Measurements from ENCODE around the gene TEKT5. TPM values are rescaled to one million over a fixed set of nuclear protein-coding genes. Genes with fewer than 3 reads are reported as not detected.

TEKT5 gene
- total and polyA plus RNA-seq, 2 experiments from 2014 or later: not detected

DNA sequence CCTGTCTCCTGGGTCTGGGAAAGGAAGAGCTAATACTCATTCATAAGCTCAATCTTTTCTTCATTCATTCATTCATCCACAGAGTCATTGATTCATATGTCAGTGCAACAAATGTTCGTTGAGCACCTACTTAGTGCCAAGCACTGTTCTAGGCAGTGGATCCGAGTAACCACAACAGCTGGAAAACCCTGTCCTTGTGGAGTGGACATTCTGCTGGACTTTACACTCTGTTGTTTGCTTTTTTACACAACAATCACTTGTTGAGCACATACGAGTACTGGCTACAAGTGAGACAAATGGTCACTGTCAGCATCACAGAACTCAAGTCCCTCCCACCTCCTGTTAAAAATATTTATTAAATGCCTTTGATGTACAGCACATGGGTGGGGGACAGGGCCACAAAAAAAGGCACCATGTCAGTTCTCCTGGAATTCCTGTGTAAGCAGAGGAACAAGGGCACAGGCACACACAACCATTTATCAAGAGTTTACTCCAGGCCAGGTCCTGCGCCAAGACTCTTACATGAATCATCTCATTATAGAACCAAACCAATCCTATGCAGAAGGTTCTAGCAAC, 46.9 kb downstream of the TEKT5 start:
- Histone ChIP-seq H3F3A (ENCODE audit: insufficient read depth) (no peaks in the 10 kb centered on the region), H3K4me1 (ENCODE audit: insufficient read depth) (no peaks in the 10 kb centered on the region), H3K9ac (no peak overlapping the region), H3K27me3 (replicated peaks; ENCODE audit: insufficient read depth) (no peaks in the 10 kb centered on the region; the same call in 1 of the 2 replicates), H3K4me3 (no peak overlapping the region), H2AFZ (no peak overlapping the region), H4K20me1 (ENCODE audit: insufficient read depth) (no peaks in the 10 kb centered on the region), H3K9me2 (ENCODE audit: insufficient read depth) (no peaks in the 10 kb centered on the region), H3K9me3 (ENCODE audit: low read depth) (no peaks in the 10 kb centered on the region), H3K79me2 (ENCODE audit: insufficient read depth) (no peaks in the 10 kb centered on the region), H3K27ac (no peak overlapping the region), H3K4me2 (ENCODE audit: unreplicated experiment) (no peak overlapping the region), H3K36me3 (ENCODE audit: low read depth) (no peaks in the 10 kb centered on the region)
- TF ChIP-seq EZH2 (IDR thresholded peaks at IDR 0.05; ENCODE audit: insufficient read depth, poor library complexity, severe bottlenecking) (no peak), EZH2phosphoT487 (IDR thresholded peaks at IDR 0.05; ENCODE audit: insufficient read depth, low read depth) (no peak)
- WGBS, 2 experiments (ENCODE audit: low coverage in 1 of 2, low lambda C conversion rate in 2 of 2, missing lambda C conversion rate in 2 of 2): 76 to 82% methylated on average over 4 of the region's 4 CpGs
- in situ Hi-C loops (cut with MboI): no loop called here
- no peak for DNase-seq

DNA sequence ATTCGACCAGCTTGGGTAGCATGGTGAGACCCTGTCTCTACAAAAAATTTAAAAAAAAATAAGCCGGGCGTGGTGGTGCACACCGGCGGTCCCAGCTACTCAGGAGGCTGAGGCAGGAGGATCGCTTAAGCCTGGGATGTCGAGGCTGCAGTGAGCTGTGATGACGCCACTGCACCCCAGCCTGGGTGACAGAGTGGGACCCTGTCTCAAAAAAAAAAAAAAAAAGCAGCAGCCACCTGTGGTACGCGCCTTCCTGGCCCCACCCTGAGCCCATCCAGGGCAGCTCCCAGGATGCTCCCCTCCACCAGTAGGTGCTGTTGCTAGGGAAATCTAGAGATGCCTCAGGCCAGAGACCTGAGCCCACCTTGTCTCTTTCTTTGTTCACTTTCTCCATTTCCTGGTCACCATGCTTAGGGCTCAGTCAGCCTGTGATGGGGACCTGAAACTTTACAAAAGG, 47.4 kb downstream of the TEKT5 start:
- no peaks in the 10 kb centered on the region for H3K9me3 ChIP-seq (ENCODE audit: low read depth)
- no peak overlapping the region for H3K9ac ChIP-seq
- no peaks in the 10 kb centered on the region for H3K9me2 ChIP-seq (ENCODE audit: insufficient read depth)
- no peaks in the 10 kb centered on the region for H3K36me3 ChIP-seq (ENCODE audit: low read depth)
- H4K20me1 ChIP-seq (ENCODE audit: insufficient read depth): no peaks in the 10 kb centered on the region
- no peaks in the 10 kb centered on the region for H3F3A ChIP-seq (ENCODE audit: insufficient read depth)
- no peaks in the 10 kb centered on the region for H3K4me1 ChIP-seq (ENCODE audit: insufficient read depth)
- no peaks in the 10 kb centered on the region; the same call in 1 of the 2 replicates for H3K27me3 ChIP-seq (replicated peaks; ENCODE audit: insufficient read depth)
- no peak overlapping the region for H3K4me2 ChIP-seq (ENCODE audit: unreplicated experiment)
- H3K79me2 ChIP-seq (ENCODE audit: insufficient read depth): no peaks in the 10 kb centered on the region
- TF ChIP-seq EZH2 (IDR thresholded peaks at IDR 0.05; ENCODE audit: insufficient read depth, poor library complexity, severe bottlenecking) (no peak), EZH2phosphoT487 (IDR thresholded peaks at IDR 0.05; ENCODE audit: insufficient read depth, low read depth) (no peak)
- H3K27ac ChIP-seq: no peak overlapping the region
- 77 to 87% methylated on average over 9 to 10 of the region's 10 CpGs for WGBS, 2 experiments (ENCODE audit: low coverage in 1 of 2, low lambda C conversion rate in 2 of 2, missing lambda C conversion rate in 2 of 2)
- H3K4me3 ChIP-seq: no peak overlapping the region
- no peak for DNase-seq
- in situ Hi-C loops (cut with MboI): no loop called here
- no peak overlapping the region for H2AFZ ChIP-seq

DNA sequence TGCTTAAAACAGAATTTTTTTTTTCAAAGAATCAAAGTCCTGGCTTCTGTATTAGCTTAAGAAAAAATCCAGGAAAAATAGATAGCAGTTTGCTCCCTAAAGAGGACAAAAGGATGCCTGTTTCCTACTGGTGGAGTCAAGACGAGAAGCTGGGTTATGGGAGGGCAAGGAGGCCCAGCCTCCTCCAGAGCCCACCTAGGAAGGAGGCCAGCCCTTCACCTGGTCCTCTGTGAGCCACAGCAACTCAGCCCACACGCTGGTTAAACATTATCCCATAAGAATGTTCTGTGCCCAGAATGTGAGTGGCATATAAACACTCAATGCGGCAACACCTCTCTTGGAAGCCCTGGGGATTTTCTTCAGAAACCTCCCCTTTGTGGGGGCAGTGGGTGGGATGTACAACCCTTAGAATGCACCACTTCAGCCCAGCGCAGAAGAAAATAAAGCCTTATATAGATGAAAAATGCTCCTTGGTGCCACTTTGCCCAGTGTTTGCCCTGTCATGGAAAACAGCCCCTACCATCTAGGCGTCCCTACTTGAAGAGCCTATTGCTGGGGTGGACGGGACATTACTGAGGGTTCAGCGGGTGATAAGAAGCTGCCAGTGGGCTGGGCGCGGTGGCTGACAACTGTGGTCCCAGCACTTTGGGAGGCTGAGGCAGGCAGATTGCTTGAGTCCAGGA, 48.0 kb downstream of the TEKT5 start:
- H2AFZ ChIP-seq: no peak overlapping the region
- no peaks in the 10 kb centered on the region for H3K4me1 ChIP-seq (ENCODE audit: insufficient read depth)
- no peak overlapping the region for H3K4me2 ChIP-seq (ENCODE audit: unreplicated experiment)
- no peak for TF ChIP-seq EZH2phosphoT487 (IDR thresholded peaks at IDR 0.05; ENCODE audit: insufficient read depth, low read depth)
- TF ChIP-seq EZH2 (IDR thresholded peaks at IDR 0.05; ENCODE audit: insufficient read depth, poor library complexity, severe bottlenecking): no peak
- no peaks in the 10 kb centered on the region for H3K36me3 ChIP-seq (ENCODE audit: low read depth)
- no peaks in the 10 kb centered on the region for H3F3A ChIP-seq (ENCODE audit: insufficient read depth)
- no peaks in the 10 kb centered on the region for H3K9me3 ChIP-seq (ENCODE audit: low read depth)
- no peak overlapping the region for H3K9ac ChIP-seq
- no peaks in the 10 kb centered on the region for H3K79me2 ChIP-seq (ENCODE audit: insufficient read depth)
- no peak overlapping the region for H3K4me3 ChIP-seq
- no peak for DNase-seq
- in situ Hi-C loops (cut with MboI): no loop called here
- H3K27me3 ChIP-seq (replicated peaks; ENCODE audit: insufficient read depth): no peaks in the 10 kb centered on the region; the same call in 1 of the 2 replicates
- no peaks in the 10 kb centered on the region for H3K9me2 ChIP-seq (ENCODE audit: insufficient read depth)
- no peaks in the 10 kb centered on the region for H4K20me1 ChIP-seq (ENCODE audit: insufficient read depth)
- no peak overlapping the region for H3K27ac ChIP-seq
- 71 to 75% methylated on average over 9 of the region's 9 CpGs for WGBS, 2 experiments (ENCODE audit: low coverage in 1 of 2, low lambda C conversion rate in 2 of 2, missing lambda C conversion rate in 2 of 2)

DNA sequence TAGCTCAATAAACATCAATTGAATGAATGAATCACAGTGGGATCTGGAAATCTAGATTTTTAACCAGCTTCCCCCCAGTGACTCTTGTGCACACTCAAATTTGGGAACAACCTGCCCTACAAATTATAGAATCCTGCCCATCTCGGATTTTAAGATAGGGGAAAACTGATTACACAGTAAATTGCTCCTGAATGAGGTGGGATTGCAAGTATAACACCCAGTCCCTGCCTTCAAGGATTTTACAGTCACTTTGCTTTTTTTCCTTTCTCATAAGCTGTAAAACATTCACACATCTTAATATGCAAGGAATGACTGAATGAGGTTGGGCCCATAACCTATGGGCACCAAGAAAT, 48.5 kb downstream of the TEKT5 start:
- H3F3A ChIP-seq (ENCODE audit: insufficient read depth): no peaks in the 10 kb centered on the region
- TF ChIP-seq EZH2 (IDR thresholded peaks at IDR 0.05; ENCODE audit: insufficient read depth, poor library complexity, severe bottlenecking) (no peak), EZH2phosphoT487 (IDR thresholded peaks at IDR 0.05; ENCODE audit: insufficient read depth, low read depth) (no peak)
- H2AFZ ChIP-seq: no peak overlapping the region
- no peak for DNase-seq
- H3K9me2 ChIP-seq (ENCODE audit: insufficient read depth): no peaks in the 10 kb centered on the region
- H4K20me1 ChIP-seq (ENCODE audit: insufficient read depth): no peaks in the 10 kb centered on the region
- no peak overlapping the region for H3K9ac ChIP-seq
- no peak overlapping the region for H3K27ac ChIP-seq
- H3K36me3 ChIP-seq (ENCODE audit: low read depth): no peaks in the 10 kb centered on the region
- no peaks in the 10 kb centered on the region; the same call in 1 of the 2 replicates for H3K27me3 ChIP-seq (replicated peaks; ENCODE audit: insufficient read depth)
- in situ Hi-C loops (cut with MboI): no loop called here
- WGBS, 2 experiments (ENCODE audit: low coverage in 1 of 2, low lambda C conversion rate in 2 of 2, missing lambda C conversion rate in 2 of 2): 10 to 33% methylated on average over 1 of the region's 1 CpG
- H3K79me2 ChIP-seq (ENCODE audit: insufficient read depth): no peaks in the 10 kb centered on the region
- no peak overlapping the region for H3K4me2 ChIP-seq (ENCODE audit: unreplicated experiment)
- no peaks in the 10 kb centered on the region for H3K4me1 ChIP-seq (ENCODE audit: insufficient read depth)
- H3K9me3 ChIP-seq (ENCODE audit: low read depth): no peaks in the 10 kb centered on the region
- no peak overlapping the region for H3K4me3 ChIP-seq
